NCI-H2107 (cell line): ENCODE measurements around the gene SPTBN5.

Experiments used
- DNase-seq: peaks from one replicate; lab custom pipeline; 2025; lab: John Stamatoyannopoulos, UW

SPTBN5 gene

DNA sequence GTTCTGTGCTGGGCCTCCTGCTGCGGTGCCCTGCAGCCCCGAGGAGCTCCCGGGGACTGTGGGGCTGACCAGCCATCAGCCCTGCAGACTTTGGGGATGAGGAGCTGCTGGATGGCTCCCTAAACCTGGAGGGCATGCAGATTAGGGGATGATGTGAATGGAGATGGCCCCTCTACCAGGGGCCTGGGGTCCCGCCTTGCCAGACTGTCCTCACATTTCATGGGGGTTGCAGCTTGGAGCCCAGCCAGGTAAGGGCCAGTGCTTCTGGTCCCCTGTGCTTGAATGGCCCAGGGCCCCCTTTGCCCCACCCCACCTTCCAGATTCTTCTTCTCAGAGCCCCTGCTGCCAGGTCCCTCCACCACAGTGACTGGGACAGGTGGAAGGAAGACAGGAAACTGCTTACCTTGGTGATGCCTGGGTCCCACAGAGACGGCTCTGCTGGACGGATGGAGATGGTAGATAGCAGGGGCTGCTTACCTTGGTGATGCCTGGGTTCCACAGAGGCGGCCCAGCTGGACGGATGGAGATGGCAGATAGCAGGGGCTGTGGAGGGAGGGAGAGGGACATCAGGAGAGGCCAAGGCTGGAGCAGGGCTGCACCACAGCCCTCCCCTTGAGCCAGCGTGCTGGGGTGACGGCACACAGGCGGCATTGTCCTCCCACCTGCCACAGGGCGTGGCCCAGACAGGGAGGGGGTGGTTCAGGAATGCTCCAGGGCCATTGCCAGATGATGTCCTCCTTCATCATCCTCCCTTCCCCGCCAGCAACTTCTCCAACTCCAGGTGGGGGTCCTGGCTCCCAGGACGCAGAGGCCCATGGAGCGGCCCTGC lies at the start of gene SPTBN5:
SPTBN5 (minus strand) TSS at position 632 of the 829 bp plus-strand sequence; CDS start at position 76, 556 bp downstream.
- no peak for DNase-seq

DNA sequence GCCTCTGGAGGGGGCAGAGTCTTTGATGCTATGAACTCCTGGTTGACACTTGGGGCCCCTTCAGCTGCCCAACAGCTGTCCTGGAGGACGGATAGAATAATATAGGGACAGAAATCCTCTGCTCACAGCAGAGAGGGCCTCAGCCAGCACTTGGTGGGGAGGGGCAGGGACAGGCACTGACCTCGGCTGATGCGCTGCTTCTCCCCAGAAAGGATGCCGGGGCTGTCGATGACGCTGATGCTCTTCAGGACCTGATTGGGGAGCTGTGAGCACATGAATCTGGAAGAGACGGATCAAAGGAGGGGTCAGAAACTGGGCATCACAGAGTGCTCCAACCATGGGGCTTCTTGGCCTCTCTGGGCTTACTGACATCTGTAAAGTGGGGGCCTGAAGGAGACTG lies 49.0 kb upstream of the SPTBN5 start:
- DNase-seq: no peak

DNA sequence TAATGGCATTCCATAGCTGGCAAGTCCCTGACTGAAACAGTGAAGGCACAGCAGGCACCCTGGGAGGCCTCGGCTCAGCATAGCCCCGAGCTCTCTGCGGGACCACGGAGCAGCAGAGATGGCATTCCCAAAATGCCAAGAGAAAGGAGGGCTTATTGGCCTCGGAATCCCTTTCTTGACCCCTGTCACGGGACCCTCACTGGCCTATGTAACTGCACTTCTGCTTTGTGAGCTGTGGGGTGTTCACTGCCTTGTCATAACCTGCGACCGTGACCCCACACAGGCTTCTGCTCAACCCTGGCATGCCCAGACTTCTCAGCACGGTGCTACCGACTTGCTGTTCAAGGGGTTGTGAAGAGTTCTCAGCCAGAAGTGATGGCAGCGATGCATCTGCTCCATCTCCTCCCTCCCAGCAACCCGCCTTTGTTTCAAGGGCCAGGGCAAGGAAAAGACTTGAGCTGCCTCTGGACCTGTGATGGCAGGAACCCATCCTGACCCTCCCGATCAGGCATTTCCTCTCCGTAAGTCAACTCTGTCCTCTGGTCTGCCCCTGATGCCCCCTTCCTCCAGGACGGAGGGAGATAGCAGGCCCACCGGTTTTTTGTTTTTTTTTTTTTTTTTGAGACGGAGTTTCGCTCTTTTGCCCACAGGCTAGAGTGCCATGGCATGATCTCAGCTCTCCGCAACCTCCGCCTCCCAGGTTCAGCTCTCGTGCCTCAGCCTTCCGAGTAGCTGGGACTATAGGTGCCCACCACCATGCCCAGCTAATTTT lies 48.0 kb upstream of the SPTBN5 start:
- DNase-seq: no peak

DNA sequence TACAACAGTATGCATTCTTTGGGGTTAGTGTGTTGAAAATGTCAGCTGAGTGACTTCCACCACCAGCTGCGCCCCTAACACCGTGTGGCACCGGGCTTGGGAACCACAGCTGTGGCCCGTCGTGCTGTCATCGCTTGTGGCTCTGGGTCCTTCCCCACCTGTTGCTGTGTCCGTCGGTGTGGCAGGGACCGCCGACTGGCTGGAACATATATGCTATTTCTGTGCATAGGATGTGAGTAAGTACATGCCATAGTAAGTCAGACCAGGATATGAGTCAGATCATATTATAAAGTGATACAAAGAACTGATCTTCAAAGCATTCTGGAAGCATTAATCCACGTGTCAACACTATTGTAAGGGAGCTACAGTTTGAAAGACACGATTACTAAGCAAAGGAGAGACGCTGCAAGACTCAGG lies 46.6 kb upstream of the SPTBN5 start:
- no peak for DNase-seq

DNA sequence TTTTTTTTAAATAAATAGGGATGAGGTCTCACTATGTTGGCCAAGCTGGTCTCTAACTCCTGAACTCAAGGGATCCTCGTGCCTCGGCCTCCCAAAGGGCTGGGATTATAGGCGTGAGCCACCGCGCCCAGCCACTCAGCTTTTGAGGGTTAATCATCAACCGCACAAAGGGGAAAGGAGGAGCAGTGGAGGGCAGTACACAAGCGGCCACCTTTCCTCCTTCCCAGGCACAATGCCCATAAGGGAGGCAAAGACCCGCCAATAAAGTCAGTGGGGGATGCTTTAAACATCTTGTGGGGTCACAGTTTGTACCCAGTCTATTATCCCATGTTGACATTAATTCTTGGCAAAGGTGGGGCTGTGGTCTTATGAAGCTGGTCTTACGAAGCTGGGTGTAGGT lies 46.1 kb upstream of the SPTBN5 start:
- DNase-seq: no peak

DNA sequence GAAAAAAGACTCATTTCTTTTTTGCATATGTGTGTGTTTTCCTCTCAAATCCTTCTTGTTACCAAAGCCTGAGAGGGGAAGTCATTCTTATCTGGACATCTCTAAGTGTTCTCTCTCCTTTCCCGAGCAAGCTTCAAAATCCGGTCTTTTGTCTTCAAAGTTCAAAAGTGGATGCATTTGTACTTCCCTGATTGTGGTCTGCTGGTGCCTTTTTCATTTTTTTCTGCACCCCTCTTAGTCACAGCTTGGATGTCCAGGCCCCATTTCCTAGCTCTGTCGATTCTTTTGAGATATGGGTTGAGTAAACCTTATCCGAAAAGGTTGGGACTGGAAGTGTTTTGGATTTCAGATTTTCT lies 43.7 kb upstream of the SPTBN5 start:
- no peak for DNase-seq

- no peak for DNase-seq
Measured at GRCh38 chr15:41936649-41937567, 43.1 kb upstream of the SPTBN5 start.

GRCh38 chr15:41936155-41936554 lies 42.3 kb upstream of the SPTBN5 start:
- DNase-seq: no peak

- DNase-seq: no peak
Measured at GRCh38 chr15:41935566-41936020, 41.7 kb upstream of the SPTBN5 start.

DNA sequence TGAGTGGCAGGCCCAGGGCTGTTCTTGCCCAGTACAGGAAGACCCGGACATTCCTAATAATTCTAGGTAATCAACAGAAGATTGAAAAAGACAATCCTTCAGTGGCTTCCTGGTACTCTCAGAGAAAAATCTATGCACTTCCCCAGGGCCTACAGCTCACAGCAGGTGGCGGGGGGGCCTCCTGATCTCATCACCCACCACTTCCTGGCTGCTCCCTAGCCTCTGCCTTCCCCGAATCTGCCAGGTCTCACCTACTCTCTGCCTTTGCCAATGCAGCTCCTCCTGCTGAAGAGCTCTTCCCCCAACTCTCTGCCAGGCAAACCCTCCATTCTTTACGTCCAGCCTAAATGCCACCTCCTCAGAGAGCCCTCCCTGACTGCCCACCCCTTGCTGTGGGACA lies 41.0 kb upstream of the SPTBN5 start:
- no peak for DNase-seq

GRCh38 chr15:41933771-41934170 lies 39.9 kb upstream of the SPTBN5 start:
- no peak for DNase-seq

DNA sequence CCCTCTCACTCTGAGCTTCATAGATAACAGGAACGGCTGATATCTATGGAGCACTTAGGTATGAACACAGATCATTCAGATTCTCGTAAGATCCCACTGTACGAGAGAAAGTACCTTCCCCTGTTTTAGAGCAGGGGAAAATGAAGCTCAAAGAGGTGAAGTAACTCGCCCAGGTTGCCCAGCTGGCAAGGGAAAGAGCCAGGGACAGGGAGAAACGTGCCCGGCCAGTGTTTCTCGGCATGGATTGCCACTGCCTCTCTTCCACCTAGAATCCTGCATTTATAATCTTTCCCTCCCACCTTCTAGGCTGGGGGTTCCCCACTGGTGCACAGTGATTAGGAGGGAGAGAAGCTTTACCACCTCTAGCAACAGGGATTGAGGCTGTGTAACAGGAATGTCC lies 39.5 kb upstream of the SPTBN5 start:
- no peak for DNase-seq

GRCh38 chr15:41932511-41933289 lies 38.8 kb upstream of the SPTBN5 start:
- no peak for DNase-seq

DNA sequence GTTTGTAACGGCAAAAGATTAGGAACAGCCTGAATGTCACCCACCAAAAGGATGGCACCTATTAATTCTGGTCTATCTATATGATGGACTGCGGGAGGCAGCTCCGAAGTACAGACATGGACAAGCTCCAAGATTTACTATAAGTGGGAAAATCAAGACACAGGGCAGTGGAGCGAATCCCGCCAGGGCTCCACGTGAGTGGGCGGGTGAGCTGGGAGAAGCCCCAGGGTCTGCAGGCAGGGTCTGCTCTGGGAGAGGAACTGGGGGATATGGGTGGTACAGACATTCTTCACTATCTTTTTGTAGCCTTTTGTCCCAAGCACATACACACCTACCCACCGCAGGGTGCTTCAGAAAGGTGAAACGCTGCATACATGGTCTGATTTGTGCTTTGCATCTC lies 38.2 kb upstream of the SPTBN5 start:
- no peak for DNase-seq

- no peak for DNase-seq
Measured at GRCh38 chr15:41930867-41931222, 37.0 kb upstream of the SPTBN5 start.

- DNase-seq: no peak
Measured at GRCh38 chr15:41930221-41930866, 36.5 kb upstream of the SPTBN5 start.

- no peak for DNase-seq
Measured at GRCh38 chr15:41928637-41929620, 35.1 kb upstream of the SPTBN5 start.

DNA sequence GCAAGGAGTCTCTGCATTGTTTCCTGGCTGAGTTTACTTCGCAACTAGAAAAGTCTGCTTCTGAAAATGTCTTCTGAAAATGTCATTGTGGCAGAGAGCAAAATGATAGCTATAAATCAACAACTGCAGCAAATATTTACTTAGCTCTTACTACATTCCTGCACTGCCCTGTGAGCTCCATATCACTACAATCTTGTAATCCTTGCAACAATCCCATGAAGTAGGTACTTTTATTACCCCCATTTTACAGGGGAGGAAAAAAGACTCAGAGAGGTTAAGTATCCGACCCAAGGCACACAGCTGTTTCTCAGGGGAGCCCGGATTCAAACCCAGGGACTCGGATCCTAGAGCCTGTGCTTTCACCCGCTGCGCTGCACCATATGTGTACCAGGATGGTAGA lies 34.2 kb upstream of the SPTBN5 start:
- no peak for DNase-seq

DNA sequence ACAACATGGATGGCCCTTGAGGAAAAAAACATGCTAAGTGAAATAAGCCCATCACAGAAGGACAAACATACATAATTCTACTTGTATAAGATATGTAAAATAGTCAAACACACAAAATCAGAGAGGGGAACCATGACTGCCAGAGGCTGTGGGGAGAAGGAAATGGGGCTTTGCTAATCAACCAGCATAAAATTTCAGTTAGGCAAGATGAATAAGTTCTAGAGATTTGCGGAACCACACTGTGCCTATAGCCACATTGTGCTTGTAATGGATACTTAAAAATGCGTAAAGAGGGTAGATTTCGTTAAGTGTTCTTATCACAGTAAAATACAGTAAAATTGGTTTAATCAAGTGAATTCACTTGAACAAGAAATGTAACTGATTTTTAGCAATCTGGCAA lies 33.7 kb upstream of the SPTBN5 start:
- no peak for DNase-seq
